Lower leg skin (tissue), 4 donors: Measurements from ENCODE around the gene GPR32. TPM values are rescaled to one million over a fixed set of nuclear protein-coding genes. Genes with fewer than 3 reads are reported as not detected.
"Not testable (repeated sequence)": the region's sequence is repeated elsewhere in the genome, so short reads cannot be mapped to it uniquely, and the experiment has no call there.

Experiments used
- DNase-seq, 2 donors: peaks; one replicate each; pipeline ENCODE4 v3.0.0-alpha.2; 2019; ENCODE audit warnings: low spot score in 2 of 2
- H3K4me3 ChIP-seq: fragments of 200-600 bp; sonication (generic); 2 replicates; pipeline ENCODE4 v1.5.1; 2017; ENCODE audit warnings: mild to moderate bottlenecking, low read depth; ENCODE audit not compliant: poor library complexity, severe bottlenecking
- POLR2A ChIP-seq, 2 donors: fragments of 450-650 bp; IDR thresholded peaks; one replicate each; pipeline ENCODE4 v1.6.1; 2016 to 2017; ENCODE audit warnings: antibody characterized with exemption in 2 of 2, mild to moderate bottlenecking in 1 of 2, moderate library complexity in 1 of 2
- WGBS, 2 donors: methylation state at CpG; one replicate each; pipeline ENCODE4 v1.1.5; 2018; 5-methylcytosine and 5-hydroxymethylcytosine counted together
- intact Hi-C: fragments of 100-400 bp; cut with DNase I; formaldehyde crosslinking; loops from one replicate; pipeline ENCODE4 v1.15.0; 2023; ENCODE audit warnings: low total_unique reads
- total RNA-seq, 4 donors: library from RNA; depleted of rRNA; stranded (reverse); fragments of >200 nt; gene quantifications; one replicate each; pipeline ENCODE4 v1.1.0, GENCODE V29; 2016
- TF ChIP-seq, protein P1 (sequence below), 3 donors: fragments of 450-650 bp; IDR thresholded peaks; one replicate each; pipeline ENCODE4 v1.5.1; 2016; ENCODE audit warnings: antibody characterized with exemption in 3 of 3, mild to moderate bottlenecking in 3 of 3, moderate library complexity in 2 of 3

GPR32 gene
- total RNA-seq, 4 donors from 2014 or later: not detected

DNA sequence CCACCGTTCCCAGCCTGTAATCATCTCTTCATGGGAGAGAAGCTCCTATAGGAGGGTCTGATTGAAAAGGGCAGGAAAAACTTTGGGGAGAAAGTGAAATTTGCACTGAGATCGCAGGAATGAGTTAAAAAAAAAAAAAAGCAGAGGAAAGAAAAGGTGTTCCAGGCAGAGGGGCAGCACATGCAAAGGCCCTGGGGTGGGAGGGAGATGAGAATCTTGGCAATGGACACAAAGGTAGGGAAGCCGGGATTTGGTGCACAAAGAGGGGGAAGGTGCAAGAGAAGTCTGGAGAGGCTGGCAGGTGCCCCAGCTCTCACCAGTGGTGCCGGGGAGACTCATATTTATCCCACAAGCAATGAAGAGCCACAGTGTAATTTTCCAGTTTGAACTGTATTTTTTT lies 16.4 kb upstream of the GPR32 start:
- 80 to 85% methylated on average over 4 of the region's 4 CpGs for WGBS, 2 donors
- TF ChIP-seq, protein P1, sequence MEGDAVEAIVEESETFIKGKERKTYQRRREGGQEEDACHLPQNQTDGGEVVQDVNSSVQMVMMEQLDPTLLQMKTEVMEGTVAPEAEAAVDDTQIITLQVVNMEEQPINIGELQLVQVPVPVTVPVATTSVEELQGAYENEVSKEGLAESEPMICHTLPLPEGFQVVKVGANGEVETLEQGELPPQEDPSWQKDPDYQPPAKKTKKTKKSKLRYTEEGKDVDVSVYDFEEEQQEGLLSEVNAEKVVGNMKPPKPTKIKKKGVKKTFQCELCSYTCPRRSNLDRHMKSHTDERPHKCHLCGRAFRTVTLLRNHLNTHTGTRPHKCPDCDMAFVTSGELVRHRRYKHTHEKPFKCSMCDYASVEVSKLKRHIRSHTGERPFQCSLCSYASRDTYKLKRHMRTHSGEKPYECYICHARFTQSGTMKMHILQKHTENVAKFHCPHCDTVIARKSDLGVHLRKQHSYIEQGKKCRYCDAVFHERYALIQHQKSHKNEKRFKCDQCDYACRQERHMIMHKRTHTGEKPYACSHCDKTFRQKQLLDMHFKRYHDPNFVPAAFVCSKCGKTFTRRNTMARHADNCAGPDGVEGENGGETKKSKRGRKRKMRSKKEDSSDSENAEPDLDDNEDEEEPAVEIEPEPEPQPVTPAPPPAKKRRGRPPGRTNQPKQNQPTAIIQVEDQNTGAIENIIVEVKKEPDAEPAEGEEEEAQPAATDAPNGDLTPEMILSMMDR (IDR thresholded peaks at IDR 0.05): no peak
- TF ChIP-seq POLR2A (IDR thresholded peaks at IDR 0.05): no peak
- H3K4me3 ChIP-seq: no peak overlapping the region
- no peak for DNase-seq
- intact Hi-C loops: no loop called here

DNA sequence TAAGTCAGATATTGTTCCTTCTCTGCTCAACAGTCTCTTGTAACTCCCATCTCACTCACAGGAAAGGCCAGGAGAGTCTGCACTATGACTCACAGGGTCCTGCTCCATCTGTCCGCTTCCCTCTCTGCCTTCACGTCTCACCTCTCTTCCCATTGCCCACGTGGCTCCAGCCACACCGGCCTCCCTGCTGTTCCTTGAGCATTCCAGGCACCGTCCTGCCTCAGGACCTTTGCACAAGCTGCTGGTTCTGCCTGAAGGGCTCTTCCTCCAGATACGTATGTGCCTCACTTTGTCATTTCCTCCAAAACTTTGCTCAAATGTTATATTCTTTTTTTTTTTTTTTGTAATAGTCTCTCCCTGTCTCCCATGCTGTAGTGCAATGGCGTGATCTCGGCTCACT lies 14.0 kb upstream of the GPR32 start:
- intact Hi-C loops, H3K4me3 ChIP-seq, DNase-seq: not testable (repeated sequence)
- WGBS, 2 donors: 60 to 66% methylated on average over 8 of the region's 8 CpGs

DNA sequence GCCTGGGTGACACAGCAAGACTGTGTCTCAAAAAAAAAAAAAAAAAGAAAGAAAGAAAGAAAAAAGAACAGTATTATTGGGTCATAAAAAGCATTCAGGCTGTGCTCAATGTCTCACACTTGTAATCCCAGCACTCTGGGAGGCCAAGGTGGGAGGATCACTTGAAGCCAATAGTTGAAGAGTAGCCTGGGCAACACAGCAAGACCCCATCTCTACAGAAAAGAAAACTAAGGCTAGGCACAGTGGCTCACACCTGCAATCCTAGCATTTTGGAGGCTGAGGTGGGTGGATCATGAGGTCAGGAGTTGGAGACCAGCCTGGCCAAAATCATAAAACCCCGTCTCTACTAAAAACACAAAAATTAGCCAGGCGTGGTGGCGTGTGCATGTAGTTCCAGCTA lies 12.6 kb upstream of the GPR32 start:
- intact Hi-C loops, DNase-seq, H3K4me3 ChIP-seq: not testable (repeated sequence)
- 78 to 90% methylated on average over 3 of the region's 3 CpGs for WGBS, 2 donors

DNA sequence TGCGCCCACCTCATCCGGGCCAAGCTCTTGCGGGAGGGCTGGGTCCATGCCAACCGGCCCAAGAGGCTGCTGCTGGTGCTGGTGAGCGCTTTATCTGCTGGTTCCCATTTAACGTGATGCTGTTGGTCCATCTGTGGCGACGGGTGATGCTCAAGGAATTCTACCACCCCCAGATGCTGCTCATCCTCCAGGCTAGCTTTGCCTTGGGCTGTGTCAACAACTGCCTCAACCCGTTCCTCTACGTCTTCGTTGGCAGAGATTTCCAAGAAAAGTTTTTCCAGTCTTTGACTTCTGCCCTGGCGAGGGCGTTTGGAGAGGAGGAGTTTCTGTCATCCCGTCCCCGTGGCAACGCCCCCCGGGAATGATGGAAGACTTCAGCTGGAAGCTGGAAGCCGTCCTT lies 11.2 kb upstream of the GPR32 start:
- intact Hi-C loops, H3K4me3 ChIP-seq, DNase-seq: not testable (repeated sequence)
- 47 to 66% methylated on average over 14 to 18 of the region's 18 CpGs for WGBS, 2 donors

DNA sequence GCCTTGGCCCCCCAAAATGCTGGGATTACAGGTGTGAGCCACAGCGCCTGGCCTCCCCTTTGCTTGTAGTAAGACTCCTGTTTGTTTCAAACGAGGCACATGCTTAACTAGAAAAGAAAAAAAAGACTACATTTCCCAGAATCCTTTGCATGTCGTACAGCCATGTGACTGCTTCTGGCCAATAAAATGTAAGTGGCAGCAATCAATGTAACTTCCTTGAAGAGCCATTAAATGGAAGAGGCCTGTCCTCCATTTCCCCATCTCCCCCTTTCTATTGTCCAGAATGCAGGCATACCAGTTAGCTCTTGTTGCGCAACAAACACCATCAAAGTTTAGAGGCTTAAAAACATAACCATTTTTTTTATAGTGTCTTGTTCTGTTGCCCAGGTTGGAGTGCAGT lies 10.4 kb upstream of the GPR32 start:
- intact Hi-C loops: no loop called here
- H3K4me3 ChIP-seq: no peak overlapping the region
- 71 to 79% methylated on average over 4 of the region's 4 CpGs for WGBS, 2 donors
- TF ChIP-seq, protein P1 (IDR thresholded peaks at IDR 0.05): no peak
- no peak for TF ChIP-seq POLR2A (IDR thresholded peaks at IDR 0.05)
- DNase-seq: no peak

DNA sequence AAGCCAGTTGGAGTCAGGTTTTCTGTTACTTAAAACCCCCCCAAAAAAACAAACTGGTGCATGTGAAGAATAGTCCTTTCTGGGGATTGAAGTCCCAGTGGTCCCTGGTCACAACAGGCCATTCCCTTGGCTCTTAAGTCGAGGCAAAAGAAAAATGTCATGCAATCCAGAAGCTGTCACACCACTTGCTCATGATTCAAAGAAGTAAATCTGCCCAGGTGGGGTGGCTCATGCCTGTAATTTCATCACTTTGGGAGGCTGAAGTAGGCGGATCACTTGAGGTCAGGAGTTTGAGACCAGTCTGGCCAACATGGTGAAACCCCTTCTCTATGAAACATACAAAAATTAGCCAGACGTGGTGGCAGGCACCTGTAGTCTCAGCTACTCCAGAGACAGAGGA lies 8.8 kb upstream of the GPR32 start:
- H3K4me3 ChIP-seq, DNase-seq, intact Hi-C loops: not testable (repeated sequence)
- 59 to 62% methylated on average over 3 of the region's 3 CpGs for WGBS, 2 donors

DNA sequence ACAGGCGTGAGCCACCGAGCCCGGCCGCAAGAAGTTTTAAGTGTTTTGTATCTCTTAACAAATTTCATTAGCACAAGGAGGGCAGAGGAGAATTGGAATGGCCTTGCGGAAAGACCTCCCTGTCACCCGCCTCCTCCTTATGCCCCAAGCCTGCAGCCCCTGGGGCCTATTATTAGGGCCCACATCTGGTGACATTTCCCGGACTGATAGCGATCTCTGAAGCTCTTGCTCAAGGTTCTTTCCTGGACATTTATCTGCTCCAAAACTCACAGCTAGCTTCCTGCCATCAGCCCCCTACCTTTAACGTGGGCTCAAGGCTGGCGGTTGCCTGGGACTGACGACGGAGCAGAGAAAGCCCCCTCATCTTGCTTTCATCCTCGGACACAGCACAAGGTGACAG lies 6.7 kb upstream of the GPR32 start:
- intact Hi-C loops, DNase-seq, H3K4me3 ChIP-seq: not testable (repeated sequence)
- 64 to 66% methylated on average over 13 of the region's 13 CpGs for WGBS, 2 donors

DNA sequence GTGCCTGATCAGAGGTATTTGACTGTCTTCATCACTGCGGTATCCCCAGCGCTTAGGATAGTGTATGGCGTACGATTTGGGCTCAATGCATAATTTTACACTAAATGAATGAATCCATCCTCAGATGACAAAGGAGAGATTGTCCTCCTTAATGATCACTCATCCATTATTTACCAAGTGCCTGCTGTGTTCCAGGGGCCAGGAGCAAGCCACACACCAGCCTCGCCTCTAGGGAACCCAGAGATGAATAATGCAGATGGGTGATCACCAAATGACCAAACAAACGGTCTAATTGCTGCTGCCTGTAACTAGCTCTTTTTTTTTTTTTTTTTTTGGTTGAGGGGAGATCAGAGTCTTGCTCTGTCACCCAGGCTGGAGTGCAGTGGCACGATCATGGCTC lies 5.9 kb upstream of the GPR32 start:
- 68% methylated on average over 7 of the region's 7 CpGs for WGBS, 2 donors
- DNase-seq: no peak
- intact Hi-C loops: no loop called here
- no peak overlapping the region for H3K4me3 ChIP-seq
- no peak for TF ChIP-seq POLR2A (IDR thresholded peaks at IDR 0.05)
- TF ChIP-seq, protein P1 (IDR thresholded peaks at IDR 0.05): no peak

DNA sequence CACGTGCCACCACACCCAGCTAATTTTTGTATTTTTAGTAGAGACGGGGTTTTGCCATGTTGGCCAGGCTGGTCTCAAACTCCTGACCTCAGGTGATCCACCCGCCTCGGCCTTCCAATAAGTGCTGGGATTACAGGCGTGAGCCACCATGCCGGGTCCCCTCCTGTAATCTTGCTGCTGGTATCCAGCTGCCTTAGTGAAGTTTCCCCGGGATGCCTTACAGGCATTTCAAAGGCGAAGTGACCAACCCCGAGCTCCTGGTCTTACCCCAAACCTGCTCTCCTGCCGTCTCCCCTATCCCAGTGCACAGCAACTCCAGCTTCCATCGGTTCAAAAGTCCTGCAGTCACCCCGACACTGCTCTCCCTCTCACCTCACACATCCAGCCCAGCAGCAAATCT lies 3.5 kb upstream of the GPR32 start:
- intact Hi-C loops, H3K4me3 ChIP-seq, DNase-seq: not testable (repeated sequence)
- 69 to 78% methylated on average over 12 of the region's 12 CpGs for WGBS, 2 donors

DNA sequence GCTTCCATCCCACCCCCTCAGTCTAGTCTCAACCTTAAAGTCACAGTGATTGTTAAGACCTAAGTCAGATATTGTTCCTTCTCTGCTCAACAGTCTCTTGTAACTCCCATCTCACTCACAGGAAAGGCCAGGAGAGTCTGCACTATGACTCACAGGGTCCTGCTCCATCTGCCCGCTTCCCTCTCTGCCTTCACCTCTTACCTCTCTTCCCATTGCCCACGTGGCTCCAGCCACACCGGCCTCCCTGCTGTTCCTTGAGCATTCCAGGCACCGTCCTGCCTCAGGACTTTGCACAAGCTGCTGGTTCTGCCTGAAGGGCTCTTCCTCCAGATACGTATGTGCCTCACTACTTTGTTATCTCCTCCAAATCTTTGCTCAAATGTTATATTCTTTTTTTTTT lies 3.0 kb upstream of the GPR32 start:
- intact Hi-C loops, DNase-seq, H3K4me3 ChIP-seq: not testable (repeated sequence)
- 30 to 34% methylated on average over 5 of the region's 5 CpGs for WGBS, 2 donors
